T-helper 2 cell treated with Interferon-gamma antibody and Interleukin-4, amounts not matched to agents 5 μg/mL and 100 μg/mL, for 36 hours (primary cell): ENCODE measurements around the gene DMGDH.

ENCODE experiments used
- DNase-seq: peaks from one replicate; pipeline ENCODE4 v3.0.0; 2021; ENCODE audit warnings: low spot score
- H3K27ac Mint-ChIP-seq: one replicate; pipeline ENCODE4 v1.8.0; 2021; ENCODE audit warnings: mild to moderate bottlenecking, mixed read lengths
- H3K27me3 Mint-ChIP-seq: one replicate; pipeline ENCODE4 v1.8.0; 2021; ENCODE audit warnings: low read depth, mixed read lengths
- H3K36me3 Mint-ChIP-seq: one replicate; pipeline ENCODE4 v1.8.0; 2021; ENCODE audit warnings: low read depth, mixed read lengths
- H3K4me1 Mint-ChIP-seq: one replicate; pipeline ENCODE4 v1.8.0; 2021; ENCODE audit warnings: low read depth, mixed read lengths
- H3K4me3 Mint-ChIP-seq: one replicate; pipeline ENCODE4 v1.8.0; 2022; ENCODE audit warnings: mild to moderate bottlenecking, moderate library complexity, mixed read lengths
- H3K9me3 Mint-ChIP-seq: one replicate; pipeline ENCODE4 v1.8.0; 2021; ENCODE audit warnings: mixed read lengths

Gene DMGDH

GRCh38 chr5:79081779-79082178 lies 12.3 kb upstream of the DMGDH start:
- DNase-seq, result no peak

GRCh38 chr5:79080804-79081203 lies 11.3 kb upstream of the DMGDH start:
- peaks cover 4% of the 10 kb centered on the region for H3K27me3 Mint-ChIP-seq
- H3K36me3 Mint-ChIP-seq, result no peaks in the 10 kb centered on the region
- no peak for DNase-seq
- H3K27ac Mint-ChIP-seq, result no peak overlapping the region
- H3K4me3 Mint-ChIP-seq, result no peak overlapping the region
- no peaks in the 10 kb centered on the region for H3K9me3 Mint-ChIP-seq
- H3K4me1 Mint-ChIP-seq, result no peaks in the 10 kb centered on the region

More at GRCh38 chr5:79081779-79082178, 12.3 kb upstream of the DMGDH start:
- no peaks in the 10 kb centered on the region for H3K36me3 Mint-ChIP-seq
- H3K4me3 Mint-ChIP-seq, result no peak overlapping the region
- peaks cover 4% of the 10 kb centered on the region for H3K27me3 Mint-ChIP-seq
- no peaks in the 10 kb centered on the region for H3K4me1 Mint-ChIP-seq
- no peaks in the 10 kb centered on the region for H3K9me3 Mint-ChIP-seq
- no peak overlapping the region for H3K27ac Mint-ChIP-seq

GRCh38 chr5:79077680-79078365 lies 8.3 kb upstream of the DMGDH start:
- no peak overlapping the region for H3K4me3 Mint-ChIP-seq
- H3K27me3 Mint-ChIP-seq, result no peaks in the 10 kb centered on the region
- H3K27ac Mint-ChIP-seq, result no peak overlapping the region
- H3K9me3 Mint-ChIP-seq, result no peaks in the 10 kb centered on the region
- no peak for DNase-seq
- no peaks in the 10 kb centered on the region for H3K36me3 Mint-ChIP-seq
- H3K4me1 Mint-ChIP-seq, result no peaks in the 10 kb centered on the region

- Mint-ChIP-seq H3K36me3 (no peaks in the 10 kb centered on the region), H3K9me3 (no peaks in the 10 kb centered on the region), H3K27me3 (peaks cover 7% of the 10 kb centered on the region), H3K27ac (no peak overlapping the region), H3K4me3 (no peak overlapping the region), H3K4me1 (no peaks in the 10 kb centered on the region)
- no peak for DNase-seq
These were observed 7.3 kb upstream of the DMGDH start for GRCh38 chr5:79076819-79077218.

GRCh38 chr5:79075646-79076426 lies 6.4 kb upstream of the DMGDH start:
- H3K9me3 Mint-ChIP-seq, result no peaks in the 10 kb centered on the region
- no peaks in the 10 kb centered on the region for H3K4me1 Mint-ChIP-seq
- H3K4me3 Mint-ChIP-seq, result no peak overlapping the region
- DNase-seq, result no peak
- peaks cover 16% of the 10 kb centered on the region for H3K27me3 Mint-ChIP-seq
- no peak overlapping the region for H3K27ac Mint-ChIP-seq
- H3K36me3 Mint-ChIP-seq, result no peaks in the 10 kb centered on the region

- Mint-ChIP-seq H3K4me1 (no peaks in the 10 kb centered on the region), H3K36me3 (no peaks in the 10 kb centered on the region), H3K27ac (no peak overlapping the region), H3K27me3 (peaks cover 25% of the 10 kb centered on the region), H3K9me3 (no peaks in the 10 kb centered on the region), H3K4me3 (no peak overlapping the region)
- no peak for DNase-seq
These were observed 5.2 kb upstream of the DMGDH start for GRCh38 chr5:79074641-79075040.

GRCh38 chr5:79070350-79070667 lies 835 bp upstream of the DMGDH start:
- H3K4me1 Mint-ChIP-seq, result no peaks in the 10 kb centered on the region
- no peak for DNase-seq
- no peaks in the 10 kb centered on the region for H3K36me3 Mint-ChIP-seq

GRCh38 chr5:79062436-79062835 lies 7.0 kb downstream of the DMGDH start:
- Mint-ChIP-seq H3K9me3 (no peaks in the 10 kb centered on the region), H3K27me3 (peaks cover 9% of the 10 kb centered on the region), H3K36me3 (no peaks in the 10 kb centered on the region), H3K4me3 (no peak overlapping the region), H3K27ac (no peak overlapping the region), H3K4me1 (no peaks in the 10 kb centered on the region)
- DNase-seq, result no peak

More at GRCh38 chr5:79070350-79070667, 835 bp upstream of the DMGDH start:
- H3K9me3 Mint-ChIP-seq, result no peaks in the 10 kb centered on the region
- peaks cover 41% of the 10 kb centered on the region for H3K27me3 Mint-ChIP-seq
- no peak overlapping the region for H3K4me3 Mint-ChIP-seq
- no peak overlapping the region for H3K27ac Mint-ChIP-seq

GRCh38 chr5:79059674-79060073 lies 9.8 kb downstream of the DMGDH start:
- Mint-ChIP-seq H3K4me1 (no peaks in the 10 kb centered on the region), H3K27me3 (peaks cover 6% of the 10 kb centered on the region), H3K9me3 (no peaks in the 10 kb centered on the region)

GRCh38 chr5:79056847-79057246 lies 12.6 kb downstream of the DMGDH start:
- Mint-ChIP-seq H3K4me1 (no peaks in the 10 kb centered on the region), H3K9me3 (no peaks in the 10 kb centered on the region), H3K36me3 (no peaks in the 10 kb centered on the region), H3K27ac (no peak overlapping the region), H3K27me3 (peaks cover 11% of the 10 kb centered on the region), H3K4me3 (no peak overlapping the region)
- DNase-seq, result no peak

More at GRCh38 chr5:79059674-79060073, 9.8 kb downstream of the DMGDH start:
- H3K36me3 Mint-ChIP-seq, result no peaks in the 10 kb centered on the region
- H3K27ac Mint-ChIP-seq, result no peak overlapping the region
- DNase-seq, result no peak
- H3K4me3 Mint-ChIP-seq, result no peak overlapping the region

- Mint-ChIP-seq H3K4me1 (no peaks in the 10 kb centered on the region), H3K27ac (no peak overlapping the region), H3K27me3 (peaks cover 12% of the 10 kb centered on the region)
These were observed 14.5 kb downstream of the DMGDH start for GRCh38 chr5:79055017-79055416.

GRCh38 chr5:79053321-79053720 lies 16.2 kb downstream of the DMGDH start:
- Mint-ChIP-seq H3K36me3 (no peaks in the 10 kb centered on the region), H3K4me3 (no peak overlapping the region), H3K27me3 (peaks cover 20% of the 10 kb centered on the region), H3K9me3 (no peaks in the 10 kb centered on the region), H3K27ac (no peak overlapping the region), H3K4me1 (no peaks in the 10 kb centered on the region)
- no peak for DNase-seq

More at GRCh38 chr5:79055017-79055416, 14.5 kb downstream of the DMGDH start:
- H3K9me3 Mint-ChIP-seq, result no peaks in the 10 kb centered on the region
- no peak overlapping the region for H3K4me3 Mint-ChIP-seq
- DNase-seq, result no peak
- H3K36me3 Mint-ChIP-seq, result no peaks in the 10 kb centered on the region

- no peaks in the 10 kb centered on the region for H3K36me3 Mint-ChIP-seq
- no peak for DNase-seq
- H3K27me3 Mint-ChIP-seq, result peaks cover 29% of the 10 kb centered on the region
- no peak overlapping the region for H3K4me3 Mint-ChIP-seq
- no peak overlapping the region for H3K27ac Mint-ChIP-seq
- H3K4me1 Mint-ChIP-seq, result no peaks in the 10 kb centered on the region
- no peaks in the 10 kb centered on the region for H3K9me3 Mint-ChIP-seq
These were observed 19.0 kb downstream of the DMGDH start for GRCh38 chr5:79050498-79050897.

- Mint-ChIP-seq H3K27me3 (peaks cover 30% of the 10 kb centered on the region), H3K36me3 (no peaks in the 10 kb centered on the region), H3K27ac (no peak overlapping the region), H3K9me3 (no peaks in the 10 kb centered on the region), H3K4me3 (no peak overlapping the region), H3K4me1 (no peaks in the 10 kb centered on the region)
- no peak for DNase-seq
These were observed 21.0 kb downstream of the DMGDH start for GRCh38 chr5:79048437-79048836.
